Left lung (tissue), 10 donors: Measurements from ENCODE around the gene PFKFB2. TPM values are rescaled to one million over a fixed set of nuclear protein-coding genes. Genes with fewer than 3 reads are reported as not detected.

Experiments used
- ATAC-seq: fragments of 200-7000 bp; cut with Tn5 transposase; one replicate; pipeline ENCODE4 v1.9.1; 2020; ENCODE audit warnings: moderate library complexity
- DNase-seq, 4 donors: peaks; one replicate each; pipeline ENCODE4 v3.0.0-alpha.2; 2013 to 2020
- H3K27ac ChIP-seq, 2 donors: fragments of 200-600 bp; sonication (generic) in 1 of 2; one replicate each; pipeline versions ENCODE4 v1.5.0 to v1.8.0; 2020 to 2021
- H3K27me3 ChIP-seq, 2 donors: fragments of 200-600 bp; sonication (generic) in 1 of 2; one replicate each; pipeline versions ENCODE4 v1.5.0 to v1.8.0; 2020 to 2021
- H3K36me3 ChIP-seq, 2 donors: fragments of 200-600 bp; sonication (generic) in 1 of 2; one replicate each; pipeline versions ENCODE4 v1.5.0 to v1.8.0; 2020 to 2021
- H3K4me1 ChIP-seq, 2 donors: fragments of 200-600 bp; one replicate each; pipeline ENCODE4 v1.8.0; 2021
- H3K4me3 ChIP-seq, 2 donors: fragments of 200-600 bp; sonication (generic) in 1 of 2; one replicate each; pipeline versions ENCODE4 v1.5.0 to v1.8.0; 2020 to 2021; ENCODE audit warnings: mild to moderate bottlenecking in 1 of 2
- H3K9me3 ChIP-seq, 2 donors: fragments of 200-600 bp; sonication (generic) in 1 of 2; one replicate each; pipeline versions ENCODE4 v1.5.0 to v1.8.0; 2020 to 2021
- intact Hi-C, 2 donors: fragments of 100-400 bp; cut with DNase I; formaldehyde crosslinking; loops; one replicate each; pipeline versions ENCODE4 v1.11.2 to v1.14.2; 2022
- polyA plus RNA-seq, 6 donors: library from polyadenylated mRNA; unstranded; fragments of 120-200 nt; gene quantifications; one replicate each; pipeline ENCODE4 v1.2.1, GENCODE V29; 2013; ENCODE audit not compliant: insufficient read length in 6 of 6
- total RNA-seq, 2 donors: library from RNA; stranded (reverse); fragmentation: NEBNext Ultra II Directional; extraction: Animal tissue kit (Norgen Biotek cat#: 25700); gene quantifications; one replicate each; pipeline ENCODE4 v1.2.1, GENCODE V29; 2021
- TF ChIP-seq, protein P1 (sequence below), 2 donors: fragments of 200-600 bp; sonication (generic) in 1 of 2; IDR thresholded peaks; one replicate each; pipeline versions ENCODE4 v1.5.0 to v1.8.0; 2021; ENCODE audit warnings: antibody characterized with exemption in 2 of 2
- donor health status: DM: no; HTN: yes; CAD: no.
- donor health status: DM: no; HTN: no; CAD: no.

Gene PFKFB2
- total and polyA plus RNA-seq, 8 donors: 13.4 to 63.8 (median 17.2) TPM

DNA sequence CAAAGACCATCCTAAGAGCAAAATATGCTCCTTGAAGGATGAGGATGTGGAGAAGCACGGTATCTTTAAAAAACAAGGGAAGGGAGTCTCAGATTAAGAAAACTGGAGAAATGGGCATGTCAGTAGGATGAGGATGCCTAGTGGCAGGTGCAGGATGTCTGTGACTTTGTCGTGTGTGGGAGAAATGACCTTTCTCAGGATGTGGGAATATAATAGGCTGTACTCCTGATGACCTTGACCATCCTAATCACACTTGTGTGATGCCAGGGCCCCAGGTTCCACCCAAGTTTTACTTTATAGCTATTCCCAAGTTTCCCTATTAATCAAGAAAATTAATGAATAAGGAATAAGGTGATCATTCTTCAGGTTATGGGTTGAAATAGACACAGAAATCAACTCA lies 33.4 kb upstream of the PFKFB2 start:
- peaks cover 8 to 34% of the 10 kb centered on the region in 2 donors for H3K4me1 ChIP-seq
- DNase-seq: no peak
- H3K36me3 ChIP-seq: peaks cover 0 to 13% of the 10 kb centered on the region in 2 donors
- no peaks in the 10 kb centered on the region for H3K27me3 ChIP-seq
- ATAC-seq: no peak
- intact Hi-C loops: no loop called here
- peak overlapping the region; percentile 4 to 16 for H3K27ac ChIP-seq
- TF ChIP-seq, protein P1, sequence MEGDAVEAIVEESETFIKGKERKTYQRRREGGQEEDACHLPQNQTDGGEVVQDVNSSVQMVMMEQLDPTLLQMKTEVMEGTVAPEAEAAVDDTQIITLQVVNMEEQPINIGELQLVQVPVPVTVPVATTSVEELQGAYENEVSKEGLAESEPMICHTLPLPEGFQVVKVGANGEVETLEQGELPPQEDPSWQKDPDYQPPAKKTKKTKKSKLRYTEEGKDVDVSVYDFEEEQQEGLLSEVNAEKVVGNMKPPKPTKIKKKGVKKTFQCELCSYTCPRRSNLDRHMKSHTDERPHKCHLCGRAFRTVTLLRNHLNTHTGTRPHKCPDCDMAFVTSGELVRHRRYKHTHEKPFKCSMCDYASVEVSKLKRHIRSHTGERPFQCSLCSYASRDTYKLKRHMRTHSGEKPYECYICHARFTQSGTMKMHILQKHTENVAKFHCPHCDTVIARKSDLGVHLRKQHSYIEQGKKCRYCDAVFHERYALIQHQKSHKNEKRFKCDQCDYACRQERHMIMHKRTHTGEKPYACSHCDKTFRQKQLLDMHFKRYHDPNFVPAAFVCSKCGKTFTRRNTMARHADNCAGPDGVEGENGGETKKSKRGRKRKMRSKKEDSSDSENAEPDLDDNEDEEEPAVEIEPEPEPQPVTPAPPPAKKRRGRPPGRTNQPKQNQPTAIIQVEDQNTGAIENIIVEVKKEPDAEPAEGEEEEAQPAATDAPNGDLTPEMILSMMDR (IDR thresholded peaks at IDR 0.05): no peak
- H3K9me3 ChIP-seq: no peaks in the 10 kb centered on the region
- no peak overlapping the region for H3K4me3 ChIP-seq

DNA sequence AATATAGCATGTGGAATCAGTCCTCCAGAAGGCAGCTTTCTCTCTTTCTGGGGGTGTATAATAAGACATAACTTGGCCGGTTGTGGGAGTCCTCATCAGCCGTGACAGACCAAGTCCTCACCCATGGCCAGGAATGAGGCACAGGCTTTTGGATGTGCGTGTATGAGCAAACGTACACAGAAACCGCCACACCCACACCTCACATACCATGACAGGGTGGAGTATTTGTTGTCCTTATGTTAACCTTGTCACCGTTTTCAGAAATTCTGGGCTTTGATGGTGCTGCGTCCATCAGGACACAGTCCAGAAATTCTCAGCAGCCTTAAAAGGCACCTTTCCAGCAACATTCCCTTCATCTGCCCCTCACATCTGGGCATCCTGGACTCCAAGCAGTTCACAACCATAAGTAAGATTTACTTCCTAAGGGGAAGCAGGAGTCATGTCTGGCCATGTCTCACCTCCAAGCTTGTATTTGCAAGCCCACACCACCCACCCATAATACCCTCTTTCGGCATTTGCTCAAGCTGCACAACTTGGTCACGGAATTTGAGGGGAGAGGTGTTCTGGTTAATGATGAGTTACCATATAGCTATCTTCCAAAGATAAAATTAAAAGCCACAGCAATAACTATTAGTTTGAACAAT lies 32.9 kb upstream of the PFKFB2 start:
- peaks cover 0 to 13% of the 10 kb centered on the region in 2 donors for H3K36me3 ChIP-seq
- TF ChIP-seq, protein P1 (IDR thresholded peaks at IDR 0.05): no peak
- H3K4me1 ChIP-seq: peaks cover 12 to 35% of the 10 kb centered on the region in 2 donors
- no peaks in the 10 kb centered on the region for H3K27me3 ChIP-seq
- H3K9me3 ChIP-seq: no peaks in the 10 kb centered on the region
- peak; percentile 52 for ATAC-seq
- DNase-seq: peak in 2 of 4 donors; percentile 45 to 53
- intact Hi-C loops: no loop called here
- peak overlapping the region; percentile 4 to 16 for H3K27ac ChIP-seq
- no peak overlapping the region for H3K4me3 ChIP-seq

DNA sequence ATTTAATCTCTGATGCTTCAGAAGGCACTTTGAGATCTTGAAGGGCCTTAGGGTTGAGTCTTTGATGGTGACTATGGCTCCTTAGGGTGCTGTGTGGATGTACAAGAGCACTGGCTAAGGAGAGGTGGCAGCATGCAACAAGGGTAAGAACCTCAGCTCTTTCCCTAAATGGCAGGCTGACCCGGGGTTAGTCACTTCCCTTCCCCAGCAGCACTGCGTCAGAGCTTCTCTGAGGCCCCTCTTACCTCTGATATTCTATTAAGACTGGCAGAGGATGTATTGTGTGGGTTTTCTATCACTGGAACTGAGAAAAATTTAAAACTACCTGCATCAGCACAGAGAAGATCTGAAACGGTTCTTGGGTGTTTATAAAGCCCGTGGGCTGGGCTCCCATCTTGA lies 32.4 kb upstream of the PFKFB2 start:
- TF ChIP-seq, protein P1 (IDR thresholded peaks at IDR 0.05): no peak
- DNase-seq: no peak
- ATAC-seq: peak; percentile 4
- H3K9me3 ChIP-seq: no peaks in the 10 kb centered on the region
- peaks cover 12 to 39% of the 10 kb centered on the region in 2 donors for H3K4me1 ChIP-seq
- H3K36me3 ChIP-seq: peaks cover 0 to 13% of the 10 kb centered on the region in 2 donors
- H3K27ac ChIP-seq: peak overlapping the region in 1 of 2 donors; percentile 4
- H3K27me3 ChIP-seq: no peaks in the 10 kb centered on the region
- no peak overlapping the region for H3K4me3 ChIP-seq
- intact Hi-C loops: no loop called here

DNA sequence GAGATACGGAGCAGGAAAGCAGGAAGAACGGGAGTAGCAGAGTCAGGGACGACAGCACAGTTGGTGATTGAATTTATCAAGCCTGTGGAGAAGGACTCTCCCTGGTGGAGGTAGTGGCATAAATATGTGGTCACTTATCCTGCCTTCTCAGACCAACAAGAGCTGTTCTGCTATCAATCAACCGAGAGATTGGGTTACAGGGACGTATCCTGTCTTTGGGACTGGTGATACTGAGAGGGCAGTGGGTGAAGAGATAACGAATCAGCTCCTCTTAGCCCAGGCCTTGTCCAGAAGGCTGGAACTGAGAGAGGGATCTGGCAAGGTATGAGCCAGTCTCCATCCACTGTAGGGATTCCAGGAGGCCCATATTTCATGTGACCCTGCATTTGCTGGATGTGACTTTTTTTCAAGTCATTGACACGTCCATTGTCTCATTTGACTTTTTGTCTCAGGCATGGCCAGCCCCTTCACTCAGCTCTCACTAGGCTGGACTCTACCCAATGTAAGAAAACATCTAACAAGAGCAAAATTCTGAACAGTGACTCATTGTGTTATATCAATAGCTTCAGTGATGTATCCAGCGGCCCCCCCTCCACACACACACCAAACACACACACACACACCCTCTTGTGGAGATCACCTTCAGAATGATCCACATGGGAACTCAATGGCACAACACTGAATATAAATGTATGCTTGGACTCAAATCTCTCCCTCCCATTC lies 31.8 kb upstream of the PFKFB2 start:
- Histone ChIP-seq H3K4me1 (peaks cover 12 to 45% of the 10 kb centered on the region in 2 donors), H3K9me3 (no peaks in the 10 kb centered on the region), H3K4me3 (no peak overlapping the region), H3K27me3 (no peaks in the 10 kb centered on the region), H3K27ac (peak overlapping the region in 1 of 2 donors; percentile 50), H3K36me3 (peaks cover 0 to 13% of the 10 kb centered on the region in 2 donors)
- DNase-seq: no peak
- intact Hi-C loops: no loop called here
- ATAC-seq: no peak
- TF ChIP-seq, protein P1 (IDR thresholded peaks at IDR 0.05): no peak

DNA sequence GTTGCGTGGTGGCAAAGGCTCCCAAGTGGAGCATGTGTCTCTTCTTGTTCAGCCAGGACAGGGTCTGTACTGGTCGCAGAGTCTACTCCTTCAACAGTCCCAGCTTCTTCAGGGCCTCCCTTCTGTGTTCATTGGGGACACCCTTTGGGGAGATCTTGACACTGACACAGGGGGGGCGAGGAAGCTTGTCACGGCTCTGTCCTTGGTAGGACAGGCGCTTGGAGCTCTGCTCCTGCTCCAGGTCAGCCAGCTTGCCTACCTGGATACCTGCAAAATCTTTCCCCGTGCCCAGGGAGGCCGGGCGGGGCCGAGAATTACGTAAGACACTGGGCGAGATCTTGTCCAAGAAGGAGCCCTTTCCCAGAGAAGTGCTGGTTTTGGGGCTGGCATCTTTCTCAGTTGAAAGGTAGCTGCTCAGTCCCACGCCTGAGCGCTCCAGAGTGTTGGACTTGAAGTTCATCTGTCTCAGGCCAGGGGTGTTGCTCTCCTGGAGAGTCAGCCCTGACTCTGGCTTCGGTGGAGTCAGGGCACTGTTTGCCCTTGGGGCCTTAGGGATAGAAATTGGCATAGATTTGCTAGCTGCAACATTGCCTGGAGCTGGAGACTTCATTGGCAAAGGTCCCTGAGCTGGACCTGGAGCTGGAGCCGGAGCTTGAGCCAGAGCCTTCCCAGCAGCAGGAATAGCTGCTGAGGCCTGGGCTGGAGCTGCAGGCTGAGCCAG lies 31.0 kb upstream of the PFKFB2 start:
- intact Hi-C loops: no loop called here
- H3K4me3 ChIP-seq: no peak overlapping the region
- DNase-seq (peak in 1 of 4 donors; percentile 77), ATAC-seq (no peak)
- TF ChIP-seq, protein P1 (IDR thresholded peaks at IDR 0.05): no peak
- H3K27me3 ChIP-seq: no peaks in the 10 kb centered on the region
- H3K4me1 ChIP-seq: peaks cover 12 to 46% of the 10 kb centered on the region in 2 donors
- H3K27ac ChIP-seq: peak overlapping the region; percentile 13 to 50
- no peaks in the 10 kb centered on the region for H3K9me3 ChIP-seq
- H3K36me3 ChIP-seq: peaks cover 0 to 13% of the 10 kb centered on the region in 2 donors
